DLD1 (cell line): Measurements from ENCODE around the gene ARMS2.

Experiments used
- in situ Hi-C: cut with HindIII; loops from 2 replicates; pipeline ENCODE4 v1.10.0; 2017; ENCODE audit warnings: low sequenced_read_pairs

Gene ARMS2

DNA sequence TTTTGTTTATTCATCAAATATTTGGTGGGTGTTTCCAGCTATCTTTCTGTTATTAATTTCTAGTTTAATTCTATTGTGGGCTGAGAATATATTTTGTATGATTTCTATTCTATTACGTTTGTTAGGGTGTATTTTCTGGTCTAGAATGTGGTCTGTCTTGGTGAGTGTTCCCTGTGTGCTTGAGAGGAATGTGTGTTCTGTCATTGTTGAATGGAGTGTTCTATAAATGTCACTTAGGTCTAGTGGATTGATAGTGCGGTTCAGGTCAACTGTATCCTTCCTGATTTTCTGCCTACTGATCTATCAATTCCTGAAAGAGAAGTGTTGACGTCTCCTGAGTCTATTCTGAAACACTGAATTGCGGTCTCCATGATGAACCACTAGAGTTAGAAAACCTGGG lies 15.4 kb downstream of the ARMS2 start:
- in situ Hi-C loops = no loop called here

DNA sequence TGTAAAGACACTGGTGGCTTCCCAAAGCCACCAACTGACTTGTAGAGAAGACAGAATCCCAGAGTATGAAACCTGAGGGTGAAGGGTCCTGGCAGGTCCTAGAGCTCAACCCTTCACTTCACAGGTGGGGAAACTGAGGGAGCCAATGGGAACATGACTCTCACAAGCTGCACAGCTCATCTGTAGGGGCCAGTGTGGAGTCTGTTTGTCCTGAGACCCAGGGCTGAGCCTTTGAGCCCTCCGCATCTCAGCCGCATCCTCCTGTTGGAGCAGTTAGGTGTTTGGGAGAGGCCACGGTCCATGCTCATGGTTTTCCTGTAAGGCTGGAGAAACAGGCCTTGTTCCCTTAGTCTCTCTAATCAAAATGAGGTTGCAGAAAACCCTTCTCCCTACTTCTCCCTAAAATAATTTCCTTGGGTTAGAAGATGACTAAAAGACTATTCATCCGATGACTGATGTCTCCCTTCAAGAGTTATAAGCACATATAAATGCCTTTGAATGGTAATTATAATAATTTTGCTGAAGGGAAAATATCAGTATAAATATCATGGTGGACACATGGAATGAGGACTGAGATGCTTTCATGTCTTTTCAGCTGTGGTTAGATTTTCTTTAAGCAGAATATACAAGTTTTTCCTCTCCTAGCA lies 17.2 kb downstream of the ARMS2 start:
- in situ Hi-C loops = no loop called here

DNA sequence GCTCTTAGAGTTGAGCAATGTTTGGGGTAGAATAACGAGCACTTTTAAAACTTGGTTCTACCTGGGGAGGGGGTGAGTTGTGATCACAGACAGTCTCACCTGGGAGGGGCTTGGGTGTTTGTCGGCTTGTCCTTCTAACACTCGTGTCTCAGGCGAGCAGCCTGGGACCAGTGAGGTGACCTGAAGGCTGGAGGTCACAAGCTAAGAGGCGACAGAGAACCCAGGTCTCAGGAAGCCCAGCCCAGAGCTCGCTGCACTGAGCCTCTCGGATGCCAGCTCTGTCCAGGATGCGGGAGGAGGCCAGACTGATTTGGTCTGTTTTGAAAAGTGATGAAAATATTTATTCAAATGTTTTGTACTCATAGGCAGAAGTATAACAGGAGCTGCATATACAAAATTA lies 18.7 kb downstream of the ARMS2 start:
- in situ Hi-C loops = no loop called here

DNA sequence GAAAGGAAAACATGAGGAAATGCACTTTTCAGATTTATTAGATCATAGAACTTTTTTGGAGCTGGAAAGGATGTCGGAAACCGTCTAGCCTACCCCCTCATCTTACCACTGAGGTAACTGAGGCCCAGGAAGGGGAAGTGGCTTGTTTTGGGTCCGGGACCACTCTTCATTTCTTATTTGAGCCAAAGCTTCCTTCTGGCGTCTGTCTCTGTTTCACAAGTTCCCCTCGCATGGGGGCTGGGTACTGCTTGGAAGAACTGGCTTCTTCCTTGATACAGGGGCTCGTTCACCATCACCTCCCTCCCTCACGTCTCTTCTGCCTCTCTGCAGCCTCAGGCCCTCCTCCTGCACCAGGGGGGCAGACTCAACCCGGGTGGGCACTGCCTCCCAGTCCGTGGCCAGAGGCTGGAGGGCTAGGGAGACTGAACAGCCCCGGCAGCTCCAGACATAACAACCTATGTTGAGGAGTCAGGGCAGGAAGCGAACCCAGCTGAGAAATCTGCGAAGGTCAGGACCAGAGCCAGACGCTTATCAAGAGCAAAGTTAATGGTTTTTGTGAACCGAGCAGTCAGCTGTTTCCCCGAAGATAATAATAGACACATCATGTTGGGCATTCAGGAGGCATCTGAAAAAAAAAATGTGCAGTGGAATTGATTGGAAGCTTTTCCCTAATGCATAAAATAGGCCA lies 19.8 kb downstream of the ARMS2 start:
- in situ Hi-C loops = no loop called here

DNA sequence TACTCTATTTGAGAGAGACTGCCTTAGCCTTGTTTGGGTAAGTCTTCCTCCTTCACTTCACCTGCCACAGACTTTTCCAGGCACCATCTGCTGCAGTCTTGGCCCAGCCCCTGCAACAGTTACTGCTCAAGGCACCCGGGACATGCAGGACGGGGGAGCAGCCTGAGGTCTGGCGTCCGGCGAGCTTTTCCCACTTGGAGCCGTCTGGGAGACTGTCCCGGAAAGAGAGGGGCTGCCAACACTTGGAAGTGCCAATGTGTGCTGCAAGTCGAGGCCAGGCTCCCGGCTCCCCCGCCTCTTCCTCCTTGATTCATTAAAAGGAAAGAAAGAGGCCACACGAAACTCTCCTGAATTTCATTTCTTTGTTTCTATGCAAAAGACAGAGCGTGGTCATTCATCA lies 20.6 kb downstream of the ARMS2 start:
- in situ Hi-C loops = no loop called here

DNA sequence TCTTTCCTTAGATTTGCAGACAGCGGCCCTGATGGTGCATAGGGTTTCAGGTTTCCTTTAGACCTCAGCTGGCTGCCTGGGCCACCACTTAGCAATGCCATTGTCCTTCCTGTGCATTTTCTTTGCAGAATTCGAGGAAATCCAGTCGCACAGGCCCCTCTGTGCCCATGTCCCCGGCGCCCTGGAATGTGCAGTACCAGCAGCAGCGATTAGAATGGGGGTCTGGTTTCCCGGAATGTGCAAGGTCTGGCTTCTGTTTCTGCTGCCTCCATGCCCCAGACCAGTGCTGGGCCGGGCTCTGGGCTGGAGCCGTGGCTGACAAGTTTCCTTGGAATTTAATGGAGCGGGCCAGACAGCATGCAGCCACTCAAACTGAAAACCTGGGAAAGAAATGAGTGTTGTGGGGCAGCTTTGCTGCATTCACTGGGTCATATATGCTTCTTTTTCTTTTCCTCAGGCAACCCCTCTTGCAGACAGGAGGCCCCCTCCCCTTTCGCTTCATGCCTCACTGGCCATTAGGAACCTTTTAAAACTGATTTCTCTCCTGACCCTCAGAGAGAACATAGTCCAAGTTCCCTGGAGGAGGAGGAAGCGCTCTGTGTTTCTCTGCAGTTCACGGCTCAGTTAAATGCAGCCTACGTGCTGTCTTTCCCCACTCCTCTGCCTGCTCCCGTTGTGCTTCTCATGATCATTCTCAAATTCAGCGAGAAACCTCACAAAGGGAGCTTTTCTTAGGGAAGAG lies 21.3 kb downstream of the ARMS2 start:
- in situ Hi-C loops = no loop called here

DNA sequence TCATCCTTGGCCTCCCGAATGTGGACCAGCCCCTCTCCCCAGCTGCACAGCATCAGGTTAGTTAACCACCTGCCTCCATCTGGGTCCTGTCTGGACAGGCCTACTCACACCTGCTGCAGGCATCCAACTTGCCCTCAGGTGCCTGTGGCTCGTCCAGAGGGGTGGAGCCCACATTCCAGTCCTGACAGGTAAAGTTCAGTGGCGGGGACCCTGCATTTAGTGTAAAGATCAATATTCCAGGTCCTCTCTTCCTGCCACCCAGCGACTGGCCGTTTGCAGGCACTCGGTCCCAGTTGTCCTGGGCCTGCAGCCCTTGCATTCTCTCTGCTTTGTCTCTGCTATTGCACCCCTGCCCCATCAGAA lies 21.9 kb downstream of the ARMS2 start:
- in situ Hi-C loops = no loop called here

DNA sequence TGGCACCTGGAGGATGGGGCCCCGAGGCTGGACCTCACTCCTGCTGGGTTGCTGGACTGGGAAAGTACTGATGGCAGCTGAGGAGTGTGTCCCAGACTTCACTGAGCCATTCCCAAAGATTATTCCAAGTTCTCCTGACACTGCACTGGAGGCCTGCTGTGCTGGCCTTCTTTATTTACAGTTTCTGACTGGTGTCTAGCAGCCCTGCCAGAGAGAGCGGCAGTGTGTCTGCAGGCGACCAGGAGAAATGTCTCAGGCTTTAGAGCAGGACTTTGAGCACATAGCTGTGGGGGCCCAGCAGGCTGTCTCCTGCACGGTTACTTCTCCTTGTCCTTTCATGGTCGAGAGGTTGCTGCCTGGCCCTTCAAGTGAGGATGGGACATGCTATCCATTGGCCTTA lies 23.0 kb downstream of the ARMS2 start:
- in situ Hi-C loops = no loop called here

DNA sequence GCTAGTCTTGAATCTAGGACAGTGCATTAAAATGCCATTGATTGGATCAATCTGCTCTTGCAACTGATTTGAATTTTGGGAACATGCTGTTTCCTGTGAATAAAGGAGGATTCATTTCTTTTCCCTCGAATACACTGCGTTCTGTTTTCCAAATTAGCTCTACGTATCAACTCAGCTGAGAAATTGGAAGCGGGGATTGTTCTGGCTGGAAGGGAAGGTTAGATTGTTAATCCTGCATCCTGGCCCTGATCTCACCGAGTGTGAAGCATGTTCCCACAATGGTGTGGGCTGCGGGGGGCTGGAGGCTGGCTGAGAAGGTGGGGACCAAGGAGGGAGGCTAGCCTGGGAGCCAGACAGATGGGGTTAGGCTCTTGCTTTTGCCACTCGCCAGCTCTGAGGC lies 24.5 kb downstream of the ARMS2 start:
- in situ Hi-C loops = no loop called here

DNA sequence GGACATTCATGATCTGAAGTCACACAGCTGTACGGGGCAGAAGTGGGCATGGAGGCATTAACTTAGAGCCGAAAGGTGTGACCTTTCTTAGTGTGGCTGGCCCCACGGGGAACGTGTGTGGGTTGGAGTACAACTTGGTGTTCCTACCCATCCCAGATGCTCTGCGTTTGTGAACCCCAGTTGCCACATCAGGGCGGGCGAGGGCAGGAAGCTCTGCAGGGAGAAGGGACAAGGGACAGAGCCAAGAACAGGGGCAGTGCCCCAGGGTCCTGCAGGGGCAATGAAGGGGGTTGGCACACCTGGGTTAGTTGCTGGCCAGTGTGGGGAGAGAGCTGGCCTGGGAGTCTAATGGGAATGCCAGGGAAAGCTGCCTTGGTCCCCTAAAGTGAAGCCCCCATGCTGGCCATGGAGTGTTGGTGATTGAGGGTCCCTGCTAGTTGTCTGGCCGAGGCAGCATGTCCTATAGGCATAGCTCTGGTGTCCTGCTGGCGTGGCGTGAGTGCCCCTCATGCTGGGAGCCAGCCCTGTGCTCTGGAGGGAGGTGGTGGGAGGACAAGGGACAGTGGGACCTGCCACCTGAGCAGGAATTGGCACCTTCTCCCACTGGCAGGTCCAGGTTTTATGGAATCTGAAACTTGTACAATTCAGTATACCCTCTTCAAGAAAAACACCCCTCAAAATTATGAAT lies 25.8 kb downstream of the ARMS2 start:
- in situ Hi-C loops = no loop called here

DNA sequence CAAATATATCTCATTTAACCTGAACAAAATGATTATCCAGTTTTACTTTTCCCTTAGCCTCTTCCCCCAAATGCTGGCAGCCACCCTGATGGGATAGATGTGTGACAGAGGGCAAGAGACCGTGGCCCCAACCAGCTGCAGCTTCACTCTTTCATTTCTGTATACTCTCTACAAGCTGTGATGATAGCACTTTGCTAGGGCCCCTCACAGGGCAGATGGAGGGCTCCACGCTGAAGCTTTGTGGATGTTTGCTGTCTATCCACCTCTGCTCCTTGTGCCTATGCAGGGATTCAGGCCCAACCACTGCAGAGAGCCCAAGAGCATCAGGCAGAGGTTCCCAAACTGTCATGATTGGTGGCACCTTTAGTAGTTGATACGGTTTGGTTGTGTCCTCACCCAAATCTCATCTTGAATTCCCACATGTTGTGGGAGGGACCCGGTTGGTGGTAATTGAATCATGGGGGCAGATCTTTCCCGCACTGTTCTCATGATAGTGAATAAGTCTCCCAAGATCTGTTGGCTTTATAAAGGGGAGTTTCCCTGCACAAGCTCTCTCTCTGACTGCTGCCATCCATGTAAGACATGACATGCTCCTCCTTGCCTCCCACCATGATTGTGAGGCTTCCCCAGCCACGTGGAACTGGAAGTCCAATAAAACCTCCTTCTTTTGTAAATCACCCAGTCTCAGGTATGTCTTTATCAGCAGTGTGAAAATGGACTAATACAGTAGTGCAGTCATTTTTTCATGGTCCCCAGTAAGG lies 27.0 kb downstream of the ARMS2 start:
- in situ Hi-C loops = no loop called here

DNA sequence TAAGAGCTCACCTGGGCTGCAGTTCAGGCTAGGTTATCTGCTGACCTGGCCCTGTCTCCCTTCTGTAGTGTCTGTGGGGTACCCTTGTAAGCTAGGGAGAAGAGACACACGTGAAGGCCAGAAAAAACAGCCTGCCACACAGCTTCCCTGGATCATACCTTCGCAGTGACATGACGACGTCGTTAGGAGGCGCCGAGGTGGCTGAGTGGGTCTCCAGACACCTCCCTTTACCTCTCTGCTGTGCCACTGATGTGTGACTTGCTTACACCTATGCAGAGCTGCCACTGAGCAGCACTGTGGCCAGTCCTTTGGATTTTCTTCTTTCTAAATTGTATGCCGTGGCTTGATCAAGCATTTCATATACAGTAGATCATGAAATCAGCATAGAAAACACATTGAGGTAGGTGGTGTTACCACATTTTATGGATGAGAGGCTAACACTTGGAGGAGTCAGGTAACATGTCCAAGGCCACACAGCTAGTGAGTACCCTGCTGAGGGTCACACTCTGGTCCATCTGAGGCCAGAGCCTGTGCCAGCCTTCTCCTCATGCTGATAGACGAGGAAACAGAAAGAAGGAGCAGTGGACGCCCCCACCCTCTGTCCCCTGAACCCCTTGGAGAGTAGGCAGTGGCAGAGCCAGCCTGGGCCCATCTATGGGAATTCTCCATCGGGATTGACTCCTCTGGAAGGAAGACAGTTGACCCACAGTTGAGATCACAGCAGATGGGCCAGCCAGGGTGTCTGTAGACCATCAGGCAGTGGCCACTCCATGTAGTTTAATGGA lies 30.0 kb downstream of the ARMS2 start:
- in situ Hi-C loops = no loop called here

DNA sequence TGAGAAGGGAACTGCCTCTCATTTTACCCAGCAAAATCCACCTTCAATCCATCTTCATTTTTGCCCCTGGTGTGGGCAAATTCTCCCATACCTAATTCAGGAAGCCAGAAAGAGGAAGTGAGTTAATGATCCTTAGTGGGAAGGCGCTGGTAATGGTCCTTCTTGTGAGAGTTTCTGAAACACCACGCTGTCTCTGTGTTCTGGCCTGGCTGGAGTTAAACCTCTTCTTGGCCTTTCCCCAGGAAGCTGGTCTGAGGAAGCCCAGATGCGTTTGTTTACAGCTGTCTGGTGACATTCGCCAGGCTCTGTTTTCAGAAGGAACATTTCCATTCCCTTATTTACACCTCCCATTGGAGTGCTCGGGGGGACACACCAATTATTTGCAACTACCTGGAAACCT lies 31.2 kb downstream of the ARMS2 start:
- in situ Hi-C loops = no loop called here

DNA sequence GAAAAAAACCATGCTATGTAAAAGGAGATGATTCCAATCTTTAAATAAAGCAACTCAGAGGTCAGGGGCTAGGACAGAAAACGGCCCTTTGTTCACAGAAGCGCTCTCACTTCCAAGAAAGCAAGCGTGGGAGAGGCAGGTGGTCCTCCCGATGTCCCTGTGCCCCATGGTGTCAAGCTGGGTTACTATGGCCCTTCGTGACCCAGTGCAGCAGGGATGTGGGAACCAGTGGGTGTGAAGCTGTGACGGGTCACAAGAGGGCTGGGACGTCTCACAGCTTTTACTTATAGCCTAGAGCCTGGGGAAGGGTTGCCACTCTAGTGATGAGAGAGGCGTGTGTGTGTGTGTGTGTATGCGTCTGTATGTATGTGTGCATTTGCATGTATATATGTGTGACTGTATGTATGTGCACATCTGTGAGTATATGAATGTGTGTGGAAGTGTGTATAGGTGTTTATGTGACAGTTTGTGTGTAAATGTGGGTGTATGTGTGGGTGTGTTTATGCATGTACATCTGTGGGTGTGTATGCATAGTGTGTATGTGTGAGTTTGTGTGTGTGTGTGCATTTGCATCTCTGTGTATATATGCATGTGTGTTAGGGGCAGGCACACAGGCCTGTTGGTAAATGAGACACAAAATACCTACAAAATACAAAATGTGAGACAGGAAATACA lies 32.1 kb downstream of the ARMS2 start:
- in situ Hi-C loops = no loop called here

DNA sequence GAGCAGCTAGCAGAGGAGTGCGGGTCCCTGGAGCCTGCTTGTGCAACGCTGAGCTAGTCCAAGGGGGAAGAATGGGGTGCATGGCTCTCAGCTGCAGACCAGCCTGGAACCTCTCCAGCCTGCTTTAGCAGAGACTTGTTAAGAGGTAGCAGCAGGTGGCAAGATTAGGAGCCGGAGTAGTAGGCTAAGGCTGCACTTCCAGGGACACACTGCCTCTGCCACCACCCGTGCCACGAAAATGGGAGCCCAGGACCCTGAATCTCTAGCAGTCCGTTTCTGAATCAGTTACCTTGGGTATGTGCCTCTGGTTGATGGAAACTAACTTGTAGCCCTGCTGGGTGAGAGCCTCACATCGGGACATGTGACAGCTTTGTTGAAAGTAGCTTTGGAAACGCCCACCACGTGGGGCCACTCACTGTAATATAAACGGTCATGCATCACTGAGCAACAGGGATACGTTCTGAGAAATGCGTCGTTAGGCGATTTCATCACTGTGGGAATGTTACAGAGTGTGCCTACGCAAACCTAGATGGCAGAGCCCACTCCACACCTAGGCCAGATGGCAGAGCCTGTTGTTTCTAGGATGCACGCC lies 32.8 kb downstream of the ARMS2 start:
- in situ Hi-C loops = no loop called here

DNA sequence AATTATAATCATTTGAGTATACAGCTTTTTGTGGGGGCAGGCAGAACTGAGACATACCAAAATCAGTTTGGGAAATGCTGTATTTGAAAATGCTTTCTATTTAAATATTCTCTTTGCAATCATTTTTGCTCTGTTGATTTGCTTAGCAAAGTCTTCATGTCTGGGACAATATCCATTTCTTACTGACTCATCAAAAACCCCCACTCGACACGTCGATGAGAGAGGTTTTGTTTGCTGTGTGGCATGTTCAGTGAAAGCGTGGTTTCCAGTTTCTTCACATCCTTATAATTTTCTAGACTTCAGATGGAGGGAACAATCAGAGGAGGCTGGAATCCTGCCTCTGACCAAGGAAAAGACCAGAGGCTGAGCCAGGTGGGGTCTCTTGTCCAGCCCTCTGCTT lies 35.8 kb downstream of the ARMS2 start:
- in situ Hi-C loops = no loop called here

DNA sequence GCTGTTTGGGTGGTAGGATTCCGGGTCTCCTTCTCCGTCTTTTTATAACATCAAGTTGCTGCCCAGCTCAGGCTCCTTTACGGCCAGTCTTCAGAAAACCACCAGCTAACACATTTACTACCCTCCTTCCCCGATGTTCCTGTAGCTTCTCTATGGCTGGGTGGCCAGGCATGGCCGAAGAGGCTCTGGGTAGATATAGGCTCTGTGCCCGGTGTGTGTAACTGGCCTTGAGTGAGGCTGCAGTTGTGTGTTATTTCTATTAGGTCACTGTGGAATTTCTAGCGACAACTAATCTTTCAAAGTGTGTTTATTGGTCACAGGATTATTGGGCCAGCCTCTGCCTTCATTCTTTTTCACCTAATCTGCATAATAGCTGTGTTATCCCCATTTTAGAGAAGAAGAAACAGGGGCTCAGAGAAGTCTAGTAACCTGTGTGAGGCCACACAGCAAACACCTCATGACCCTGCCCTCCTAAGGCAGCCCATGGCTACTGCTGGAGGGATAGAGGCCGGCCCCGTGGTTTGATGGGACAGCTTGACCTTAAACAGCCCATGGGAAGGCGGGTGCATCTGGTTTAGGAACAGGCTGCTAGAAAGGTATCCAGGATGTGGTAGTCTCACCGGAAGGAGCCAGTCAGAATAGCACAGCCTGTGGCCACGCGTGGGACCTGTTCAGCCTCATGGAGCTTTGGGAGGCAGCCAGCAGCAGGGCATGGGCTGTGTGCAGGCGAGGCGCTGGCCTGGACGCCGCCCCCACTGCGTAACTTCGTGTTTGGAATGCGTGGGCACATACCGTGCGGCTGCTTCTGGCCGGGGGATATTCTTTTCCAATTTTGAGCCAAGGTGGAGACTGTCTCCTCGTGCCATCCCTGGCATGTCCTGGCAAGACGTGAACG lies 36.6 kb downstream of the ARMS2 start:
- in situ Hi-C loops = no loop called here

DNA sequence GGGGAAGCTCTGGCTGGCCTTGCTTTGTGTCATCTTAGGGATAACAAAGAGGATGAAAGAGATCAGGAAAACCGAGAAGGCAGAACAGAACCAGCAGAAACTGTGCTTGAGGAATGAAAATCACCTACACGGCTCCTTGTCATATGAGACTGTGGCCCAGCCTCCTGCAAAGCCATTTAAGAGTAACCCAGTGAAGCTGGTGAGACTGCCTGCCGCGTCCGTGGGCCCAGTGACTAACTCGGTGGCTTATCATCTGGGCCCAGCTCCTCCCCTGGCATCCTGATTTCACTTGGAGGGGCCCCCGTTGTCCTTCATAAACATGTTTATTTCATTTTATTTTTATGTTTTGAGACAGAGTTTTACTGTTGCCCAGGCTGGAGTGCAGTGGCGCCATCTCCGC lies 37.6 kb downstream of the ARMS2 start:
- in situ Hi-C loops = no loop called here
